ENCODE data around the gene RNF103.

The RNF103 gene

GRCh38 chr2:86577817-86578456, 45.7 kb downstream of the RNF103 start:
- in situ Hi-C loops (cut with MboI; ENCODE audit: low sequenced_read_pairs), result no loop called here

GRCh38 chr2:86570059-86570458, 53.6 kb downstream of the RNF103 start:
- in situ Hi-C loops (cut with MboI; ENCODE audit: low sequenced_read_pairs), result no loop called here

- in situ Hi-C loops (cut with MboI; ENCODE audit: low sequenced_read_pairs), result no loop called here
These were observed 56.9 kb downstream of the RNF103 start for GRCh38 chr2:86566821-86567190.

- in situ Hi-C loops (cut with MboI; ENCODE audit: low sequenced_read_pairs), result no loop called here
These were observed 57.4 kb downstream of the RNF103 start for GRCh38 chr2:86566158-86566820.

- in situ Hi-C loops (cut with MboI; ENCODE audit: low sequenced_read_pairs), result no loop called here
These were observed 60.0 kb downstream of the RNF103 start for GRCh38 chr2:86563650-86564061.

- in situ Hi-C loops (cut with MboI; ENCODE audit: low sequenced_read_pairs), result no loop called here
These were observed 60.6 kb downstream of the RNF103 start, which contains the start of gene CHMP3 for GRCh38 chr2:86562922-86563649. Gene CHMP3 (minus strand): TSS chr2:86563443. CDS start chr2:86563348, 95 bp downstream.

- in situ Hi-C loops (cut with MboI; ENCODE audit: low sequenced_read_pairs), result no loop called here
These were observed 61.2 kb downstream of the RNF103 start for GRCh38 chr2:86562485-86562921.

GRCh38 chr2:86557836-86558235, 65.8 kb downstream of the RNF103 start:
- in situ Hi-C loops (cut with MboI; ENCODE audit: low sequenced_read_pairs), result no loop called here

- in situ Hi-C loops (cut with MboI; ENCODE audit: low sequenced_read_pairs), result no loop called here
These were observed 67.2 kb downstream of the RNF103 start for GRCh38 chr2:86556508-86556907.
